VCaP (cell line): ENCODE results near the gene ZPLD1.
A peak's percentile ranks its signal among the peaks of the same experiment; 100 is the strongest.

ENCODE experiments used
- H3K27ac ChIP-seq: fragments of 450-650 bp; 2 replicates; pipeline ENCODE4 v1.5.1; 2017
- CTCF ChIP-seq: fragments of 450-650 bp; conservative IDR thresholded peaks from 2 replicates; pipeline ENCODE4 v1.5.1; 2017; ENCODE audit warnings: mild to moderate bottlenecking, moderate library complexity

The ZPLD1 gene

GRCh38 chr3:102464261-102464660 is 29.4 kb downstream of the ZPLD1 start:
- H3K27ac ChIP-seq = no peak overlapping the region
- TF ChIP-seq CTCF = no peak

DNA sequence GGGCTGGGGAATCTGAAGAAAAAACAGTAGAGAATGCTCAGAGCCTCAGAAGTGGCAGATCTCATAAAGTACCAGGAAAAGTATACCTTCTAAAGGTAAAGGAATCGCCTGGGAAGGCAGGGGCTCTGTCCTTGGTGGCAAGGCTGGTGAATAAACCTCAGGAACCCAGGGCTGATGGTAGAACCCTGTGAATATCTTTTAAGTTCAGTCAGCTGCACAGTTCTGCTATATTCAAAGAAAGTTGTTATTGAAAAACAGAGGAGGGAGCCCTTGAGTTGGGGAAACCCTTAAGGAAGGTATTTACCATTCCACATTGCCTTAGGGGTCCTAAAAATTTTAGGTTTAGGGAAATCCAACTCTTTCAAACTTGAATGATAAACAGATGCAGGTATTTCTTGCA is 31.2 kb downstream of the ZPLD1 start:
- TF ChIP-seq CTCF = peak; percentile 35; the same call in 1 of the 2 replicates
- H3K27ac ChIP-seq = no peak overlapping the region

GRCh38 chr3:102470066-102470465 is 35.3 kb downstream of the ZPLD1 start:
- no peak for TF ChIP-seq CTCF
- H3K27ac ChIP-seq = no peak overlapping the region

- TF ChIP-seq CTCF = no peak
- no peak overlapping the region for H3K27ac ChIP-seq
Measured at GRCh38 chr3:102471001-102471400, 36.2 kb downstream of the ZPLD1 start.

DNA sequence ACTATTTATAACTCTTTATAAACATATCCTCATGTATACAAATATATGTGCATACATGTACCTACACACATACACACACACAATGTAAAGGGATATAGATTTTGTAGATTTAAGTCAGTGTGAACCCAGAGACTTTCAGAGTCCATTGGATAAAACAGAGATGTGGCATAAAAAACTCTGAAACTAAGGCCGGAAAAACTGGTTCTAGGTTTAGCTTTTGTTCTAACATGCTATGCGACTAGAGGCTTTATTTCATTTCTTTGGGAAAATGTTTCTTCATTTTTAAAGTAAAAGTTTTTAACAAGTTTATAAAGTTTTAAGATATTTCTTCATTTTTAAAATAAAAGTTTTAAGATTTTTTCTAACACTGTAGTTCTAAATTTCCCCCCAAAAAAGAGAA is 36.7 kb downstream of the ZPLD1 start:
- no peak overlapping the region for H3K27ac ChIP-seq
- TF ChIP-seq CTCF = no peak

GRCh38 chr3:102473648-102474047 is 38.8 kb downstream of the ZPLD1 start:
- no peak overlapping the region for H3K27ac ChIP-seq
- no peak for TF ChIP-seq CTCF

GRCh38 chr3:102474207-102474606 is 39.4 kb downstream of the ZPLD1 start:
- peak overlapping the region; percentile 8; the same call in 1 of the 2 replicates for H3K27ac ChIP-seq
- no peak for TF ChIP-seq CTCF

DNA sequence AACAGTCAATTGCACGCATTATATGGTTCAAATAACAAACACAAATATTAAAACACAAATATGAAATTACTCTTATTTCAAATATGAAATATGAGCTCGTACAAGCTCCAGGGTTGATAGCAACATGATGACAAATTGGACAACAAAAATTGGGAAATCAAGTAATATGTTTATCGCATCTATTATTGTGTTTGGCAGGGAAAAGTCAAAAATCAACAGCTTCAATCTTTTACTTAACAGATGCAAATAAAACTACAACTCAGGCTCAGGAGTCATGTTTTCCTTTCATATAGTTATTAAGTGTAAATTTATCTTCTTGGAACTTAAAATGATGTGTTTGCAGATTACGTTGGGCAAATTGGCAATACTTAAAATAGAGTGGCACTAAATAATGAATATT is 41.4 kb downstream of the ZPLD1 start:
- H3K27ac ChIP-seq = peak overlapping the region; percentile 24; the same call in 1 of the 2 replicates
- no peak for TF ChIP-seq CTCF
